GM12875 (cell line): ENCODE measurements around the gene ERC2.

Source experiments
- H3K4me3 ChIP-seq: one replicate; pipeline ENCODE4 v1.5.1; 2011; ENCODE audit warnings: low read depth, low read length, control low read depth
- TF ChIP-seq, protein P1 (sequence below): IDR thresholded peaks from 2 replicates; pipeline ENCODE4 v1.5.1; 2011; ENCODE audit warnings: low read depth, mild to moderate bottlenecking, control low read depth, inconsistent platforms, low read length, moderate library complexity, borderline replicate concordance; ENCODE audit not compliant: insufficient read depth

Gene ERC2

DNA sequence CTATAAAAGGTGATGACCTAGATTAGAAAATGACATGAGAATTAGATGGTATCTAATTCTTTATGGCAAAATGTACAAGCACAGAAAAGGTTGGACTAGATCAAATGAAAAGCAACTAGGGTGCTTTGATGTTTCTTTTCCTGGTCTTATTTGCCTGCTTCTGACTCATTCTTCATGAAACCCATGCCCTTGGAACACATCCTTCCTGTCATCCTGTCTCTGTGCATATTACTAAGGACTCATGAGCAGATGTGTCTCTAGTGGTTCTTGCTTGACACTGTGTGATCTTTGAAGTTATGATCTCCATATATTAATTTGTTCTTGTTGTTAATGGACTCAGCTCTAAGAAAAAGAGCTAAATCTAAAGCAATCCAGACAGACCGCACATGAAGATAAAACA is 314.0 kb downstream of the ERC2 start:
- H3K4me3 ChIP-seq = no peak overlapping the region
- TF ChIP-seq, protein P1, sequence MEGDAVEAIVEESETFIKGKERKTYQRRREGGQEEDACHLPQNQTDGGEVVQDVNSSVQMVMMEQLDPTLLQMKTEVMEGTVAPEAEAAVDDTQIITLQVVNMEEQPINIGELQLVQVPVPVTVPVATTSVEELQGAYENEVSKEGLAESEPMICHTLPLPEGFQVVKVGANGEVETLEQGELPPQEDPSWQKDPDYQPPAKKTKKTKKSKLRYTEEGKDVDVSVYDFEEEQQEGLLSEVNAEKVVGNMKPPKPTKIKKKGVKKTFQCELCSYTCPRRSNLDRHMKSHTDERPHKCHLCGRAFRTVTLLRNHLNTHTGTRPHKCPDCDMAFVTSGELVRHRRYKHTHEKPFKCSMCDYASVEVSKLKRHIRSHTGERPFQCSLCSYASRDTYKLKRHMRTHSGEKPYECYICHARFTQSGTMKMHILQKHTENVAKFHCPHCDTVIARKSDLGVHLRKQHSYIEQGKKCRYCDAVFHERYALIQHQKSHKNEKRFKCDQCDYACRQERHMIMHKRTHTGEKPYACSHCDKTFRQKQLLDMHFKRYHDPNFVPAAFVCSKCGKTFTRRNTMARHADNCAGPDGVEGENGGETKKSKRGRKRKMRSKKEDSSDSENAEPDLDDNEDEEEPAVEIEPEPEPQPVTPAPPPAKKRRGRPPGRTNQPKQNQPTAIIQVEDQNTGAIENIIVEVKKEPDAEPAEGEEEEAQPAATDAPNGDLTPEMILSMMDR = no peak

DNA sequence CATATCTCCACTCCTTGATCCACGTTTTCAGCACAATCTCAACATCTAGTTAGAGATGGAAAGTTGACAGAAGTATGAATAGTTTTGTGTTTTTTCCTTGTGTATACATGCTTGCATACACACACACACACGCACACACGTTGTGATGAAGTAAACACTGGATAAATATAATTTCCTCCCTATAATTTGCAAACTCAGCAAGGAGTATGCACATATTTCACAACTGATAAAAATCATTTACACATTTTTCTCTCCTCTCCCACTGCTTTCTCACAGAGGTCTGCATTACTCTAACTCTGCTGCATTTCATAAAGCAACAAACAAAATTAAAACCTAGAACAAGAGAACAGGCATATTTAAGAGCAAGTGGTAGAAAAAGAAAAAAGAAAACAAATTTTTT is 320.9 kb downstream of the ERC2 start:
- H3K4me3 ChIP-seq = no peak overlapping the region
- TF ChIP-seq, protein P1 = no peak

DNA sequence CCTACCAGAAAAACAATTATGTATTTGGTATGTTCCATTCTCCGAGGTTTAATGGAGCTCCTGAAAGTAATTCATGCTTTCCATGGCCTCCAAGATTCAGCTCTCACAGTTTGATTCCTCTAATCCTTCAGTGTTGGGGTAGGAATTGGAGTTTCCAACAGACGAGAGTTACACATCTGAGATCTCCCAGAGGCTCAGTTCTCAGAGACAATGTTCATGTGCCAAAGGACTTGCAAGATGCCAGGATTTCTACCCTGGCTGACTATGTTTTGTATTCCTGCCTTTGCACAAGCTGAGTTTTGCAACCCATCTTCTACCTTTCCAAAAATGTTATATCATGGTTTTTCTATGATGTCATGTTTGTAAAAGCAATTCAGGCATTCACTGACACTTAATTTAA is 322.9 kb downstream of the ERC2 start:
- TF ChIP-seq, protein P1 = no peak
- no peak overlapping the region for H3K4me3 ChIP-seq

DNA sequence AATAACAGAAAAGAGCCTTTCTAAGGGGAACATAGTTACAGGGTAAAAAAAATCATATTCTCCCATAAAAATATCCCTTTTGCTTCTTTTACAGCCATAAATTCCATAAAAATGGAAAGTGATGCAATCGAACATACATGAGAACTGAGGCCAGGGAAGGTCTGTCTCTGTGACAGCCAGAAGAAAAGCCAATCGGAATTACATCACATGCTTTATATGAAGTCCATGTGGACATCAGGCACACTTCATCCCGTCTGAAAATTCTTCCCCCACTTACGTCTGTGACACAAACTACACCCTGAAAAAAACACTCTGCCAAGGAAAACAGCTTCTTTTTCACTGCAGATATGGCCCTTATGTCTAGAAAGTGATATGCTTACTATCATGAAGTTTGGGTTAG is 323.5 kb downstream of the ERC2 start:
- H3K4me3 ChIP-seq = no peak overlapping the region
- TF ChIP-seq, protein P1 = no peak

DNA sequence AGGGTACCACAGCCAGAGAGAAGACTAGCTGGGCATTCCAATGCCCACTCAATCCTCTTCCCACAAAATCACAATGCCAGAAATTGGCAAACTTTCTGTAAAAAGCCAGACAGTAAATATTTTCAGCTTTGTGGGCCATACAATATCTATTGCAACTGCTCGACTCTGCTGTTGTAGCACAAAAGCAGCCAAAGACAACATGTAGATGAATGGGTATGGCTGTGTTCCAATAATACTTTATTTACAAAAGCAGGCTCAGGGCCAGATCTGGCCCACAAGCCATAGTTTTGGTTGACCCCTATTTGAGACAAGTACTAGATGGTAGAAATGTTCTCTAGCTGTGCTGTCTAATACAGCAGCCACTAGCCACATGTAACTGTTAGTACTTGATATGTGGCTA is 330.9 kb downstream of the ERC2 start:
- H3K4me3 ChIP-seq = no peak overlapping the region
- TF ChIP-seq, protein P1 = no peak

DNA sequence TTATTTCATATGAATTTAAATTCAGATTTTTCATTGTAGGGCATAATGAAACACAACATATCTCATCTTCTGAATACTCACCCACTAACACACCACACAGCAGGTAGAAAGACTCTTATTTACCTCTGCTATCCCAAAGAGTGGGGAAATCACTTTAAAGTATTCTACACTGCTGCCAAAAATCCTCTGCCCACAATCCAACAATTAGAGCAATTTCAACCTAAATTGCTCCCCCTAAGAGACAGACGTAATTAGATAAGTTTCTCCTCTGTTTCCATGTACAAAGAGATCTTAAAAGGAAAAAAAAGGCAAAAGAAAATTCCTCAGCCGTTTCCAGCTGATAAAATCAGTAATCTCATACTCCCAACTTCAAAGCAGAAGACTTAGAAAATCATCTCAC is 331.8 kb downstream of the ERC2 start:
- TF ChIP-seq, protein P1 = no peak
- H3K4me3 ChIP-seq = no peak overlapping the region

DNA sequence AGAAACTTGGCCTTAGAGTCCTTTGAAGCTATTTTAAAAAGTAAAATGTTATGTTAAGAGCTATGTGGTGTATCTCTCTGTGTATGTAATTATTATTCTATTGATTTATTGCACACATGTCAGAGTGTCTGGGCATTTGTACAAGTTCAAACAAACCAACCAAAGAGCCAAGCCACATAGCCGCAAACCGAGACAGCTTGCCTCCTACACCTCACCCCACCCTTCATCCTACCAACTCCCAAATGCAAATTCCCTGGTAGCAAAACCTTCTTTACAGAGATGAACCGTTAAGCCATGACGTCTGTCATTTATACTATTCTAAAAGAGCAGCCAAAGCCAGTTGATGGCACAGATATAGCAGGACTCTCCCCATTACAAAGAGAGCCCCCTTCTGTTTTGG is 332.3 kb downstream of the ERC2 start:
- TF ChIP-seq, protein P1 = no peak
- no peak overlapping the region for H3K4me3 ChIP-seq
